ENCODE measurements around the gene CACNG5. TPM values are rescaled to one million over a fixed set of nuclear protein-coding genes. Genes with fewer than 3 reads are reported as not detected.
A peak's percentile ranks its signal among the peaks of the same experiment; 100 is the strongest.

Gene CACNG5
- polyA plus RNA-seq, 5 donors: not detected

GRCh38 chr17:66822009-66822408, 12.9 kb upstream of the CACNG5 start:
- DNase-seq: no peak

DNA sequence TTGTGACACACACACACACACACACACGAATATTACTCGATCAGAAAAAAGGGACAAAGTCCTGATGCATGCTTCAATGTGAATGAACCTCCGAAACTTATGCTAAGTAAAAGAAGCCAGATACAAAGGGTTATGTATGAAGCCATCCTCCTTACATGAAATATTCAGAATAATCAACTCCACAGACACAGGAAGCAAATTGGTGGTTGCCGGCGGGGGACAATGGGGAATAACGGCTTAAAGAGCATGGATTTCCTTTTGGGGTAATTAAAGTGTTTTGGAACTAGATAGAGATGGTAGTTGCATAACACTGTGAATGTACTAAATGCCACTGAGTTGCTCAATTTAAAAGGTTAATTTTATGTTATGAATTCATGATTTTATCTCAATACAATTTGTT, 8.1 kb upstream of the CACNG5 start:
- no peak for DNase-seq

DNA sequence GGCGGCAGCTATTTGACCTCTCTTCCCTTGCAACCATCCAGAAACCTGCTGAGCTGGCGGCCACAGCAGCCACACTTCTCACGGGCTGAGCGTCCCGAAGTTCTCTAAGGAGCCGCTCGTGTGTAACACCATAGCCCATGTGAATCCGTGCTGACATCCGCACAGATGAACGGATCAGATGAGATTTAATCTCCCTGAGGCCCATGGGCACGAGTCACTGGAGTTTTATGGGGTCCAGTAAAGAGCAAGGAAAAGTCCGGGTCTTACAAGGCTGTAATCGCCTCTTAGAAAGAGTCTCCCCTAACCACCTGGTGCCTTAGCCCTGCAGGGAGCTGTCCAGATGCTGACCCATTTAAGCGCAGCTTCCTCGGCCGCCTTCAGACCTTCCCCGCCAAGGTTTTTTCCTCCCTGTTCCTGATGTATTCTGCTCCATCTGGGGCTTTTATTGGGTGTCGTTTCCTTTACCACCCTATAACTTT, 5.5 kb upstream of the CACNG5 start:
- DNase-seq: peak; percentile 74 to 77

- DNase-seq: no peak
These were observed 5.0 kb upstream of the CACNG5 start for GRCh38 chr17:66829883-66830282.

GRCh38 chr17:66830451-66830850, 4.5 kb upstream of the CACNG5 start:
- no peak for DNase-seq

GRCh38 chr17:66831383-66832210, 3.3 kb upstream of the CACNG5 start:
- DNase-seq: no peak

- no peak for DNase-seq
These were observed 1.7 kb upstream of the CACNG5 start for GRCh38 chr17:66833201-66833600.

DNA sequence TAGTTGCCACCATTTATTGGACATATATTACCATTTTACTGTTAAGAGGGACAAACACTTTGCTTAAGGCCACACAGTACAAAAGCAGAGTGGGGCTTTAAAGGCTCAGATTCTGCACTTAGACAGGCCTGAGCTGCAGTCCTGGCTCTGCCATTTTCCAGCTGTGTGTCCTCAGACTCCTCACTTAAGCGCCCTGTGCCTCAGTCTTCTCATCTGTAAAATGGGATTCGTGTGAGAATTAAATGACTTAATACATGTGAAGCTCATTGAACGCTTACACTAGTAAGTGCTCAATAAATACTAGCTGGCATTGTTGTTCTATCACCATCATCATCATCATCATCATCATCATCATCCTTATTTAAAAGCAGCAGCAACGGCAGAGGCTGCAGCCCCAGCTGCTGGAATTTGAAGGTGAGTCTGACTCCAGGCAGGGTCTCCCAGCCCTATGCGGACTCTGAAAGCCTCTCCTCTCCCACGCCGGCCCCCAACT, 445 bp upstream of the CACNG5 start:
- no peak for DNase-seq

- DNase-seq: no peak
These were observed 559 bp downstream of the CACNG5 start for GRCh38 chr17:66835476-66835875.

- no peak for DNase-seq
These were observed 1.4 kb downstream of the CACNG5 start for GRCh38 chr17:66836063-66837005.

DNA sequence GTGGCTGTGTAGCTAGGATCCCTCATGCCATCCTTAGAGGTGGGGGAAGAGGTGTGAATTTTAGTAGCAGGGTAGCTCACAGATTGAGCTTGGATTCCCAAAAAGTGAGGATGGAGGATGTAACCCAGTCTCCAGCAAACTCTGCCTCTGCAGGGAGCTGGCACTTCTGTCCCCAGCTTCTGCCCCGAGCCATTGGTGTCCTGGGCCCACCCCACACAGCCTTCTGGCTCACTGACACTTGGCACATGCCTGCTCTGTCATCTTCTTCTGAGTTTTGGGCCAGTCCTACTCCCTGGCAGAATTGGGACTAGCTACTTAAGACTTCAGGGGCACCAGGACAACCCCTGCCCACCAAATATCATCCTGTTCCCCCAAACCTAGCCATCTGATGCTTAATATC, 2.3 kb downstream of the CACNG5 start:
- no peak for DNase-seq

DNA sequence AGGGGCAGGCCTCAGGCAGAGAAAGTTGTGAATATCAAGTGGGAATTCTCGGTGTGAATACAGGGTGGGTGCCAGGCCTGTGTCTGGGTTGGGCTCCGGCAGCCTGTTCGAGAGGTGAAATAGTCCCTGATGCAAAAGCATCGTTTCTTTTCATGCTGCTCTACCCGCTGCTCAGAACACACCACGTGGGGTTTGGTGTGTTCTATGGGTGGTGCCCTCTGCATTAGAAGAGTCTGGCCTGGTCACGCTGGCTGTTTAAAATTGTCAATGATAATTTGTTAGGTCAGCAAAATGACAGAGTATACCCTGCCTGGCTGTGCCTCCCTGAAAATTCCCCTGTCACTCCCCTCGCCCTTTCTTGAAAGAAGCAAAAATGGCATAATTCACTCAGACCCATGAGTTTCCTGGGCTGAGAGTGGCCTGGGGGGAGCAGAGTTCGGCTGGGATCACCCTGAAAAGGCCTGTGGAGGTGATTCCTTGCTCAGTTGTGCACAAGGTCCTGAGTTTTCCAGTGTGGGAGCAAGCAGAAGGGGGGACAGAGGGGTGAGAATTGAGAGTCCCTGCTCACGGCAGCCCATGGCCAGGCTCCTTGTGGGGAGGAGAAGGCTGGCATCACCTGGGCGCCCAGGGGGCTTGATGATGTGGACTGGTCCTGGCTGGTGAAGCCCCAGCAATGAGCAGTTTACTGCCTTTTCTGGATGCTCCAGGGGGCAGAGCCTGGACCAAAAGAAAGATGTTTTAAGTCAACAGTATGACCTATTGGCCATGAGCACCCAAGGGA, 3.2 kb downstream of the CACNG5 start:
- no peak for DNase-seq

- DNase-seq: no peak
These were observed 4.7 kb downstream of the CACNG5 start for GRCh38 chr17:66839616-66840015.

- DNase-seq: no peak
These were observed 5.1 kb downstream of the CACNG5 start for GRCh38 chr17:66840061-66840460.

DNA sequence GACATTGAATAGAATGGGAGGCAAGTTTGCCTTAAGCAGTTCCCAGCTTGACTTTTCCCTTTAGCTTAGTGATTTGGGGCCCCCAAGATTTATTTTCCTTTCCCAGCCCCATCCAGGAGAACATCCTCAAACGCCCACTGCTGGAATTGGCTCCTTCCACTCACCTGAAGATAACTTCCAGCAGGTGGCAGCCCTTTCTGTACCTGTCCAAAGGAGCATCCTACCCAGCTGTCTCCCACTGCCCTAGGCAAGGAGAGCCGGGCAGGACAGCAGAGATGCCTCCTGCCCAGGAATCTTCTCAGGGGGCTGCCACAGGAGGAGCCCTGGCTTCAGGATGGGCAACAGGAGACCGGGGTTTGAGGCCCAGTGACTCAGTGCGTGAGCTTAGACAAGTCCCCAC, 6.4 kb downstream of the CACNG5 start:
- no peak for DNase-seq

DNA sequence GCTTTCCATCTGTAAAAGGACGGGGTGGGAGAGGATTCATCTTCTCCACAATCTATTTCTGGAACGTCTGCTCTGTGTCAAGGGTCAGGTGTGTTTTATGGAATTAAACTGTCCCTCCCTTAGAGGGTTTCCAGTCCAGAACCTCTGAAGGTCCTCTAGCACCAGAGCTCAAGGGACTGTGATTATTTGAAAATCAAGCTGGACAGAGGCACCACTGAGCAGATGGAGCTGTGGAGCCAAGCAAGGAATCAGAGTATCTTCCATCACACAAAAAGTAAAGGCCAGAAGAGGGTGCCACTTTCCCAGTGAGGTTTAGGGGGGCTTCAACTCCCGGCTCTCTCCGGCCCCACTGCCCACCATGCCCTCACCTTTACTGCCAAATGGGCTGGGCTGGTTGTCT, 6.8 kb downstream of the CACNG5 start:
- DNase-seq: no peak

DNA sequence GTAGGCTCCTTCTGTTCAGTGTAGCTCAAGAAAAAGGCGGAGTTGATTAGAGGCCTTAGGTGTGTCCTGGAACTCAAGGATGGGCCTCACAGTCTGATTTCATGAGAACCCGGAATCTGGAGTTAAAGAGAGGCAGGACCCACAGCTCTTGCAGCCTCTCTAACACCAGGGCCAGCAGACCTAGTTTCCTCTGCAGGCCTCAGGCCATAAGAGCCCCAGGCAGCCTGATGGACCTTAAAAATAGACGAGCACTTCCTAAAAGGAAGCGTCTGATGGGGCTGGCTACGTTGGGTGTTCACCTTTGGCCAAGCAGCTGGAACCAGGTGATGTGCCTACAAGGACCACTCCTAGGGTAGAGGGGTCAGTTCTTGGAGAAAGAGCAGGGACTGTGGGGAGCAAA, 7.6 kb downstream of the CACNG5 start:
- no peak for DNase-seq

- DNase-seq: no peak
These were observed 8.0 kb downstream of the CACNG5 start for GRCh38 chr17:66842959-66843358.

DNA sequence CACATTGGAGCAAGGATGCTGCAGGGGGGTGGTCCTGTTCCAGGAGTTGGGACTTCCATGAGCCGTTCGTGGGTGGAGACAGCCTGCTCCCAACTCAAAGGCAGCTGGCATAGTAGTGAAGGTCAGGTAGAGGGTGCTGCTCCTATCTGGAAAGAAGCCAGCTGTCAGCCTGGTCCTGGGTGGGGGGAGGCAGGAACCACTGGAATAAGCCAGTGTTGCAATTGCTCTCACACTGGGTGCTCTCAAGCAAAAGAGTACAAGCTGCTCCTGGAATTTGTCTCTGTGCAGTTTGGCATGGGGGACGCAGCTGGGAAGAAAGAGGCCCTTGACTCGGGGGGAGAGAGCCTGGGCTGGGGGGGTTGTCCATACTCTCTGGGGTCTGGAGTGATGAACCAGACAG, 8.7 kb downstream of the CACNG5 start:
- no peak for DNase-seq

DNA sequence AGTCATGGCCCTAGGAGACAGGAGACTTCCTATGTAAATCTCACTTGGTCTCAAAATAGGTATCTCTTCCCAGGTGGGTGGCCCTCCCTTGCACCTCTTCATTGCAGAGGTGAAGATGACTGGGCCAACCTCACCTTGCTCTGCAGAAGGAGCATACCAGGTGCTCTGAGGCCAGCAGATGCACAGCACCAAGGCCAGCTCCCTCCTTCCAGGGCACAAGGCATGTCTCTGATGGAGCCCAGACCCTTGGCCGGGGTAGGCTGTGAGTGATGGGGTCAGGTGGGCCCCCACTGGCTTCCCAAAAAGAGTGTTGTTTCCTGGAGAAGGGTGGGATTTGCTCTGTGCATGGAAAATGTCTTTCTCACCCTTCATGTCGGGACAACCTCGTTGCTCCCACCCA, 12.8 kb downstream of the CACNG5 start:
- DNase-seq: no peak

DNA sequence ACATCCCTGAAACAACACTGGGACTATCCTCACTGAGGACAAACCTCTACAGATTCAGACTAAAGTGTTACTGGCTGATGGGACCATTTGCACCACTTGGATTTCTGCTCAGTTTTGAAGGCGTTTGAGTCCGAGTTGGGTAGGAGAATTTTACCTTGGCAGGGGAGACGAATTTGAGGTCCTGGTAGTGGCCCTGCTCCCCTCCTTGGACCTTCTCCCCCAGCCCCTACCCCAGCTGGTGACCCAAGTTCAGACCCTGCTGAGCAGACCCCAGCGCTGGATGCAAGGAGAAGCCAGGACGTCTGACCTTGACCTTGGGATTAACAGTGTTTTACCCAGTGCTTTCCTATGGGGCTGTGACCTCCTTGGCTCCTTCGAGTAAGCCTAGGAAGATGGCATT, 13.6 kb downstream of the CACNG5 start:
- no peak for DNase-seq
